Measurements from ENCODE around the gene WFIKKN1. TPM values are rescaled to one million over a fixed set of nuclear protein-coding genes. Genes with fewer than 3 reads are reported as not detected.
A peak's percentile ranks its signal among the peaks of the same experiment; 100 is the strongest.

The WFIKKN1 gene
- total RNA-seq, 1 donor from 2014 or later: 0.17 TPM

DNA sequence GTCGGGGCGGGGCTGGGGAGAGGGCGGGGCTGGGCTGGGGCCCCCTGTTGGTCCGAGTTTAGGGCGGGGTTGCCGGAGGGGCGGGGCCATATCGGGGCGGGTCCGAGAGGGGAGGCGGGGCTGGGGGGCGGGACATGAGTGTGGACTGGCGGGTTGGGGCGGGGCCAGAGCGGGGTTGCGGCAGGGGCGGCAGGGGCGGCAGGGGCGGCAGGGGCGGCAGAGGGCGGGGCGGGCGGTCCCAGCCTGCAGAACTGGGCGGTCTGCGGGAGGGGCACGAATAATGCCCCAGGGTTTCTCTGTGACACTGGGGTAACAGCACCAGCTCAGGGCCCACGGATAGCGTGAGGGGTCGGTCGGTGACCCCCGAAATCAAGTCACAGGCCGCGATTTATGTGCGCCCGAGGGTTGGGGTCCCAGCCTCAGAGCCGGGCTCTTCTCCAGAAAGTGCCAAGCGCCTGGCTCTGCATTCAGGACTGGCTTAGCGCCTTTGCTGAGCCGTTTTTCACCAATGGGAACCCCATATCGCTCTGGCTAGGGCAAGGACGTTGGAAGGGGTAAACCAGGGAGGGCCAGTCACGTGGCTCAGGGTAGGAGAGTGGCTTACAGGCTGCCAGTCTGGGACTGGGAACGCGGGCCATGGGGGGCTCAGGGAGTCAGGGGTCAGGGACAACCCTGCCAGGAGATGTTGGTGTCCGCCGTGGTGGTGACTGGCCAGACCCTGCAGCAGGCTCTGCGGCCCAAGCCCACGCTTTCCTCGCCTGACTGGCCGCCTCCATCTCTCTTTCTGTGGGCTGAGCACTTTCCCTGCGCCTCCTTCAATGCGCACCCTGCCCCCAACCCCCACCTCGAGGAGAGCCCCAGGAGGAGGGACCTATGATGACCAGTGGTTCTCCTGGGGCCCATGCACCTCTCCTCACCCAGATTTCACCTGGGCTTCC, 6.6 kb downstream of the WFIKKN1 start:
- DNase-seq: peak; percentile 92

DNA sequence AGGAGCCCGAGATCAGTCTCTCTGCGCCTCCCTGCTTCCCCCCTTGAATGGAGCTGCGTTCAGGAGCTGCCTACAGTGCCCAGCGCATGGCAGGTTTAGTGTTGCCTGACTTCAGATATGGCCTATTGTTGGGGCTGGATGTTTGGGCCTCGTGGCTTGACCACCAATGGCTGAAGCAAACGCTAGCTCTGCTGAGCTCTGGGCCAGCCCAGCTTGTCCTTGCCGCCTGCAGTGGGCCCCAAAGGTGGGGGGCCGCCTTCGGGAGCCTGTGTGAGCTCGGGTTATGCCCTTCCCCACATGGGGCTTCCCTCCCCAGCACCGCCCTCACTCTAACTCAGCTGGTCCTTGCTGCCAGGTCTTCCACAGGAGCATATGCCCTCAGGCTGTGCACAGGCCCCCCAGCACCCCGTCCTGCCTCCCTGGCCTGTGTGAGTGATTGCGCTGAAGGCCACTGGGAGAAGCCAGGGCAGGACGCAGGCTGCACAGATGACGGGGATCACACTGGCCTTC, 7.3 kb downstream of the WFIKKN1 start:
- DNase-seq: no peak

- DNase-seq: no peak
Observed at GRCh38 chr16:638836-639235, 8.1 kb downstream of the WFIKKN1 start.

DNA sequence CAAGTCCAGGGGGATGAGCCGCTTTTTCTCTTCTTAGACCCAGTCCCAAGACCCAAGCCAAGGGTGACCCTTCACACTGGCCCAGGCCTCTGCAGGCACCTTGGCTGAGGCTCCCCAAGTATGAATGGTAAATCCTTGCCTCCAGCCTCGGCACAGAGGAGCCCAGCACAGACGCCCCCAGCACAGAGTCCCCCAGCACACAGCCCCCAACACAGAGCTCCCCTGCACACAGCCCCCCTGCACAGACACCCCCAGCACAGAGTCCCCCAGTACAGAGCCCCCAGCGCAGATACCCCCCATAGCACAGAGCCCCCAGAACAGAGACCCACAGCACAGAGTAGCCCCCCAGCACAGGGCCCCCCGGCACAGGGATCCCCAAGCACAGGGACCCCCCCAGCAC, 9.8 kb downstream of the WFIKKN1 start:
- DNase-seq: no peak

GRCh38 chr16:641326-642188, 10.8 kb downstream of the WFIKKN1 start, which contains the start of gene MCRIP2:
Gene MCRIP2, plus strand, starts transcription at chr16:641828. Its CDS starts 164 bp downstream, at chr16:641992.
- peak; percentile 61 for DNase-seq

DNA sequence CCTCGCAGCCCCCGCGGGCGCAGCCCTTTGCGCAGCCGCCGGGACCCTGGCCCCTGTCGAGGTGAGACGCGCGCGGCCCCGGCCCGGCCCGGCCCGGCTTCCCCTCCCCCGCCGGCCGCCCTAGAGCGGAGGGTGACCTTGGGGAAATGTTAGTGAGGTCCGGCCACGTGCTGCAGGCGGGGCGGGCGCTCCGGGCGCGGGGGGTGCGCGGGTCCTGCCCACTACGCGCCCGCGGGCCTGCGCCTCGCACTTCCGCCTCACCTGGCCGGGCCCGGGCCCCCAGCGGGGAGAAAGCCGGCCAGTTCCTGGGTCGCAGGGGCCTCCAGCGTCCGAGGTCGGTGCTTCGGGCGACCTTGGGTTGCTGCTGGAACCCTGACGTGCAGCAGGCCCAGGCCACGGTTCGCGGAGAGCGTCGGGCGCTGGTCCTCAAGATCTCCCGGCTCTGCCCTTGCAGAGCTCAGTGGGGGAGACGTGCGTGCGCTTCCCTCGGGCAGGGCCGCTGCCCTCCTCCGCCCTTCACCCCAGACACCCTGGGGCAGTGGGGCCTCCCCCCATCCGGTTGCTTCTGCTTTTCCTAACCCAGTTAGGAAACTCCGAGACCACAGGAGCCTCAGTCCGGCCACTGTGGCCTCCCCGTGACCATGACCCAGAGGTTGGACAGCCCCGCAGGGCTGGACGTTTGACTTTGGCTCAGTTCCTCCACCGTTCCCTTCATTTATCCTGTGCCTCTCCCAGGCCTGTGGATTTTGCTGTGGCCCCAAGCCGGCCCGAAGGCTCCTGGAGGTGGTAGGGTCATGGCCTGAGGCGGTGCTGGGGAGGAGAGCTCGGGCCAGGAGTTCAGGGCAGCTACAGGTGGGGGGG, 11.6 kb downstream of the WFIKKN1 start:
- peak; percentile 26 for DNase-seq

- no peak for DNase-seq
Observed at GRCh38 chr16:643050-643368, 12.2 kb downstream of the WFIKKN1 start.

DNA sequence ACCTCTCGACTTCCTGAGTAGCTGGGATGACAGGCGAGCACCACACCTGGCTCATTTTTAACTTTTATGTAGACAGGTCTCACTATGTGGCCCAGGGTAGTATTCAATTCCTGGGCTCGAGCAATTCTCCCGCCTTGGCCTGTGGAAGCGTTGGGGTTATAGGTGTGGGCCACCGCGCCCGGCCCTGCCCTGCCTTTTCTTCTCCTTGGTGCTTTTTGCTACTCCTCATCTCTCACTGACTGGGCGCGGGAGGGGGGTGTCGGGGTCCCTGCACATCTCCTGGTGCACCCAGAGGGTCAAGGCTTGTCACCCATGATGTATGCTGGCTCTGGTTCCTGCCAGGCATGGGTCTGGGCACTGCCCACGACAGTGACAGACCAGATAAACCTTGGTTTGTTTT, 13.8 kb downstream of the WFIKKN1 start:
- no peak for DNase-seq

- DNase-seq: no peak
Observed at GRCh38 chr16:645852-646678, 15.3 kb downstream of the WFIKKN1 start.

- no peak for DNase-seq
Observed at GRCh38 chr16:646679-647172, 15.9 kb downstream of the WFIKKN1 start.

- DNase-seq: no peak
Observed at GRCh38 chr16:647173-647902, 16.6 kb downstream of the WFIKKN1 start.

DNA sequence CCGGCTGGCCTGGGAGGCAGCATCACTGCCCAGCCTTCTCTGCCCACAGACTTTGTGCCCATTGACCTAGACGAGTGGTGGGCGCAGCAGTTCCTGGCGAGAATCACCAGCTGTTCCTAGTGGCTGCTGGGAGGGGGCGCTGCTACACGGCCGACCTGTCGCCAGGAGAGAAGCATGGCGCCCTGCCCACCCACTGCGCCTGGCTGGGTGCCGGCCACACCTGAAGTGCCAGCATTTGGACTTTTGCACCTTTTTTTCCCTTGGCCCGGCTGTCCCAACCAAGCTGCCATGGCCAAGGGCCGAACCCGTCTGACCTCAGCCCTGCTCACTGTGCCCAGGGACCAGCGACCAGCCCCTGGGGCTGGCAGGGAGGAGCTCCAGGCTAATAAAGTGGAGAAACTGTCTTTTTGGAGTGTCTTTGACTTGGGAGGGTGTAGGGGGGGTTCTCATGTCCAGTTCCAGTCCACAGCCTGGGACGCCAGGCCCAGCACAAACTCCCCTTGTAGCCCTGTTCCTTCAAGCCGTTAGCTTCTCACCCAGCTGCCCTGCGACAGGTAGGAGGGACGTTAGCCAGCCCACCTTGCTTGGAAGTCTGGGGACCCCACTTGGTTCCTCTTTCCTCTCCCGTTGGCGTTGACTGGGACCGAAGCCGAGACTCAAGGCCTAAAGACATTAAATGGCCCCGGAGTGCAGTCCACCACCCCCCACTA, 17.4 kb downstream of the WFIKKN1 start:
- peak; percentile 49 for DNase-seq

- DNase-seq: peak; percentile 93
Observed at GRCh38 chr16:648781-649589, 18.2 kb downstream of the WFIKKN1 start, which contains the start of gene WDR90. Gene WDR90, plus strand, starts transcription at chr16:649365. Its CDS starts 52 bp downstream, at chr16:649417.

DNA sequence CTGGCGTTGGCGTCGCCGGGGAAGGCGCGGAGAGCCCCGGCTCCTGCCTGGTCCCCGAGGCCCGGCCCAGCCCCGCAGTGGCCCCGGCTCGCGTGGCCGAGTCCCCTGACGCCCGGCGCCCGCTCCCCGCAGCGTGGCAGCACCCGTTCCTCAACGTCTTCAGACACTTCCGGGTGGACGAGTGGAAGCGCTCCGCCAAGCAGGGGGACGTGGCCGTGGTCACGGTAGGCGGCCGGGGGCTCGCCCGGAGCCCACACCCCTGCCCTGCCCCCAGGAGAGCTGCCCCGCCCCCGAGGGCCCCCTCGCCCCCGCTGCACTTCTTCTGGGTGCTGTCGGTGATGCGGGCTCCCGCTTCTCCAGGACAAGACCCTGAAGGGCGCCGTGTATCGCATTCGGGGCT, 18.8 kb downstream of the WFIKKN1 start:
- no peak for DNase-seq

- no peak for DNase-seq
Observed at GRCh38 chr16:651844-652243, 21.1 kb downstream of the WFIKKN1 start.

GRCh38 chr16:652454-653305, 21.9 kb downstream of the WFIKKN1 start:
- DNase-seq: no peak

- no peak for DNase-seq
Observed at GRCh38 chr16:654034-654433, 23.2 kb downstream of the WFIKKN1 start.

- no peak for DNase-seq
Observed at GRCh38 chr16:657487-657886, 26.7 kb downstream of the WFIKKN1 start.

All from dermis blood vessel endothelial cell (primary cell).